HEK293 (cell line): ENCODE measurements around the gene KCNS3.

ENCODE experiments used
- CTCF ChIA-PET: fragments of 350-600 bp; formaldehyde crosslinking; extraction: SDS; loops from one replicate; lab custom pipeline; 2021; ENCODE audit warnings: antibody characterized with exemption; lab: Yijun Ruan, JAX
- POLR2A ChIA-PET: fragments of 300-600 bp; formaldehyde crosslinking; extraction: SDS; loops from one replicate; lab custom pipeline; 2020; ENCODE audit warnings: antibody characterized with exemption, inconsistent platforms; lab: Yijun Ruan, JAX
- H3K27ac ChIP-seq: fragments of 200-500 bp; sonication (Bioruptor generic); 2 replicates; pipeline ENCODE4 v1.5.1; 2014; ENCODE audit warnings: low read depth, low read length, control low read depth, inconsistent platforms; ENCODE audit errors: extremely low read depth
- H3K36me3 ChIP-seq, 2 experiments: fragments of 200-500 bp in 1 of 2; sonication (Bioruptor generic) in 1 of 2; 1 replicate in 1 of 2; 2 replicates in 1 of 2; pipeline ENCODE4 v1.5.1; 2014 to 2017; ENCODE audit warnings: inconsistent platforms in 2 of 2, low read length in 2 of 2; ENCODE audit not compliant: control insufficient read depth in 2 of 2, insufficient read depth in 1 of 2
- H3K4me1 ChIP-seq: fragments of 200-500 bp; sonication (Bioruptor generic); 2 replicates; pipeline ENCODE4 v1.5.1; 2014; ENCODE audit warnings: mild to moderate bottlenecking, low read length, inconsistent platforms; ENCODE audit not compliant: control insufficient read depth, insufficient read depth
- H3K4me3 ChIP-seq: 2 replicates; pipeline ENCODE4 v1.5.1; 2011; ENCODE audit warnings: low read depth, mild to moderate bottlenecking, control low read depth, low read length, moderate library complexity
- H3K9me3 ChIP-seq: fragments of 200-500 bp; sonication (Bioruptor generic); 2 replicates; pipeline ENCODE4 v1.5.1; 2014; ENCODE audit warnings: low read depth, low read length, inconsistent platforms; ENCODE audit not compliant: control insufficient read depth, insufficient read depth
- AEBP2 ChIP-seq: fragments of 450-650 bp; formaldehyde crosslinking; IDR thresholded peaks from 2 replicates; pipeline ENCODE4 v1.5.1; 2016; ENCODE audit warnings: missing biosample characterization, missing genetic modification characterization, borderline replicate concordance
- GLI2 ChIP-seq: fragments of 450-650 bp; formaldehyde crosslinking; IDR thresholded peaks from 2 replicates; pipeline ENCODE4; 2017; ENCODE audit warnings: missing biosample characterization, missing genetic modification characterization, low read depth, borderline replicate concordance
- GLI4 ChIP-seq: fragments of 450-650 bp; formaldehyde crosslinking; IDR thresholded peaks from 2 replicates; pipeline ENCODE4 v1.5.1; 2016; ENCODE audit warnings: missing biosample characterization, missing genetic modification characterization
- GLIS1 ChIP-seq: fragments of 450-650 bp; formaldehyde crosslinking; IDR thresholded peaks from 2 replicates; pipeline ENCODE4 v1.5.1; 2016; ENCODE audit warnings: missing biosample characterization, missing genetic modification characterization
- KLF16 ChIP-seq: fragments of 450-650 bp; formaldehyde crosslinking; IDR thresholded peaks from 2 replicates; pipeline ENCODE4 v1.5.1; 2017; ENCODE audit warnings: missing biosample characterization, missing genetic modification characterization
- MYNN ChIP-seq: fragments of 450-650 bp; formaldehyde crosslinking; IDR thresholded peaks from 2 replicates; pipeline ENCODE4 v1.5.1; 2016; ENCODE audit warnings: missing biosample characterization, missing genetic modification characterization, borderline replicate concordance
- OSR2 ChIP-seq: fragments of 450-650 bp; formaldehyde crosslinking; IDR thresholded peaks from 2 replicates; pipeline ENCODE4 v1.5.1; 2016; ENCODE audit warnings: missing biosample characterization, missing genetic modification characterization
- PRDM1 ChIP-seq: fragments of 450-650 bp; formaldehyde crosslinking; IDR thresholded peaks from 2 replicates; pipeline ENCODE4; 2016; ENCODE audit warnings: missing biosample characterization, missing genetic modification characterization
- YY2 ChIP-seq: fragments of 450-650 bp; formaldehyde crosslinking; IDR thresholded peaks from 2 replicates; pipeline ENCODE4 v1.5.1; 2016; ENCODE audit warnings: missing biosample characterization, missing genetic modification characterization
- ZNF10 ChIP-seq: fragments of 450-650 bp; formaldehyde crosslinking; IDR thresholded peaks from 2 replicates; pipeline ENCODE4 v1.5.1; 2017; ENCODE audit warnings: missing biosample characterization, missing genetic modification characterization
- ZNF112 ChIP-seq: fragments of 450-650 bp; formaldehyde crosslinking; IDR thresholded peaks from 2 replicates; pipeline ENCODE4 v1.5.0; 2017; ENCODE audit warnings: missing biosample characterization, missing genetic modification characterization
- ZNF132 ChIP-seq: fragments of 450-650 bp; formaldehyde crosslinking; IDR thresholded peaks from 2 replicates; pipeline ENCODE4 v1.5.1; 2017; ENCODE audit warnings: missing biosample characterization, missing genetic modification characterization, borderline replicate concordance
- ZNF157 ChIP-seq: fragments of 450-650 bp; formaldehyde crosslinking; IDR thresholded peaks from 2 replicates; pipeline ENCODE4 v1.5.1; 2016; ENCODE audit warnings: missing biosample characterization, missing genetic modification characterization
- ZNF221 ChIP-seq: fragments of 450-650 bp; formaldehyde crosslinking; IDR thresholded peaks from 2 replicates; pipeline ENCODE4 v1.5.1; 2017; ENCODE audit warnings: missing biosample characterization, missing genetic modification characterization, borderline replicate concordance
- ZNF223 ChIP-seq: fragments of 450-650 bp; formaldehyde crosslinking; IDR thresholded peaks from 2 replicates; pipeline ENCODE4 v1.5.1; 2016; ENCODE audit warnings: missing biosample characterization, missing genetic modification characterization
- ZNF239 ChIP-seq: fragments of 450-650 bp; formaldehyde crosslinking; IDR thresholded peaks from 2 replicates; pipeline ENCODE4 v1.5.1; 2016; ENCODE audit warnings: missing biosample characterization, missing genetic modification characterization
- ZNF266 ChIP-seq: fragments of 450-650 bp; formaldehyde crosslinking; IDR thresholded peaks from 2 replicates; pipeline ENCODE4 v1.5.1; 2016; ENCODE audit warnings: missing biosample characterization, missing genetic modification characterization, low read depth
- ZNF37A ChIP-seq: fragments of 450-650 bp; IDR thresholded peaks from 2 replicates; pipeline ENCODE4 v1.5.1; 2018; ENCODE audit warnings: missing biosample characterization, missing genetic modification characterization
- ZNF404 ChIP-seq: fragments of 450-650 bp; formaldehyde crosslinking; IDR thresholded peaks from 2 replicates; pipeline ENCODE4 v1.5.1; 2017; ENCODE audit warnings: missing biosample characterization, missing genetic modification characterization
- ZNF433 ChIP-seq: fragments of 450-650 bp; formaldehyde crosslinking; IDR thresholded peaks from 2 replicates; pipeline ENCODE4 v1.5.1; 2016; ENCODE audit warnings: missing biosample characterization, missing genetic modification characterization, low read depth
- ZNF518A ChIP-seq: fragments of 450-650 bp; formaldehyde crosslinking; conservative IDR thresholded peaks from 2 replicates; pipeline ENCODE4 v1.5.1; 2016; ENCODE audit warnings: low read depth, missing biosample characterization, missing genetic modification characterization
- ZNF521 ChIP-seq: fragments of 450-650 bp; formaldehyde crosslinking; IDR thresholded peaks from 2 replicates; pipeline ENCODE4 v1.5.1; 2017; ENCODE audit warnings: missing biosample characterization, mild to moderate bottlenecking, missing genetic modification characterization
- ZNF610 ChIP-seq: fragments of 450-650 bp; formaldehyde crosslinking; IDR thresholded peaks from 2 replicates; pipeline ENCODE4 v1.5.1; 2016; ENCODE audit warnings: missing biosample characterization, missing genetic modification characterization, borderline replicate concordance
- ZNF624 ChIP-seq: fragments of 450-650 bp; formaldehyde crosslinking; IDR thresholded peaks from 2 replicates; pipeline ENCODE4 v1.5.1; 2017; ENCODE audit warnings: missing biosample characterization, missing genetic modification characterization
- ZNF626 ChIP-seq: fragments of 450-650 bp; sonication (Bioruptor Pico); formaldehyde crosslinking; IDR thresholded peaks from 2 replicates; pipeline ENCODE4 v1.5.1; 2018; ENCODE audit warnings: missing biosample characterization, missing genetic modification characterization, inconsistent platforms
- ZNF629 ChIP-seq: fragments of 450-650 bp; formaldehyde crosslinking; IDR thresholded peaks from 2 replicates; pipeline ENCODE4 v1.5.1; 2017; ENCODE audit warnings: missing biosample characterization, missing genetic modification characterization
- ZNF701 ChIP-seq: fragments of 450-650 bp; formaldehyde crosslinking; IDR thresholded peaks from 2 replicates; pipeline ENCODE4 v1.5.1; 2016; ENCODE audit warnings: missing biosample characterization, missing genetic modification characterization
- ZNF792 ChIP-seq: fragments of 450-650 bp; formaldehyde crosslinking; IDR thresholded peaks from 2 replicates; pipeline ENCODE4 v1.5.1; 2016; ENCODE audit warnings: missing biosample characterization, missing genetic modification characterization
- ZSCAN23 ChIP-seq: fragments of 450-650 bp; formaldehyde crosslinking; IDR thresholded peaks from 2 replicates; pipeline ENCODE4 v1.5.1; 2016; ENCODE audit warnings: missing biosample characterization, missing genetic modification characterization
- ZXDB ChIP-seq: fragments of 450-650 bp; formaldehyde crosslinking; IDR thresholded peaks from 2 replicates; pipeline ENCODE4 v1.5.1; 2016; ENCODE audit warnings: missing biosample characterization, missing genetic modification characterization

Gene KCNS3

GRCh38 chr2:17933256-17933655 lies 54.8 kb downstream of the KCNS3 start:
- POLR2A ChIA-PET: no interaction called here
- Histone ChIP-seq H3K4me3 (no peak overlapping the region), H3K9me3 (no peaks in the 10 kb centered on the region), H3K27ac (no peak overlapping the region), H3K4me1 (no peaks in the 10 kb centered on the region), H3K36me3 (peaks cover 0 to 12% of the 10 kb centered on the region in 2 experiments; a peak in 1 of 3 replicates)
- TF ChIP-seq ZNF701 (tag by site-specific recombination) (no peak), ZNF37A (tag by site-specific recombination) (no peak), ZXDB (tag by site-specific recombination) (no peak), ZSCAN23 (tag by site-specific recombination) (no peak), MYNN (tag by site-specific recombination) (no peak), ZNF404 (tag by site-specific recombination) (no peak), GLI4 (tag by site-specific recombination) (no peak), ZNF266 (tag by site-specific recombination) (no peak), ZNF629 (tag by site-specific recombination) (no peak), ZNF10 (no peak), ZNF433 (tag by site-specific recombination) (no peak), KLF16 (no peak)
- CTCF ChIA-PET: interaction anchor here (1.0 kb wide), 1 partner anchor 14 kb away, joined by 3 read pairs; no protein-coding TSS in a partner anchor

GRCh38 chr2:17934721-17935120 lies 56.3 kb downstream of the KCNS3 start:
- POLR2A ChIA-PET: no interaction called here
- Histone ChIP-seq H3K36me3 (peaks cover 0 to 12% of the 10 kb centered on the region in 2 experiments; a peak in 1 of 3 replicates), H3K9me3 (no peaks in the 10 kb centered on the region), H3K27ac (no peak overlapping the region), H3K4me1 (no peaks in the 10 kb centered on the region), H3K4me3 (no peak overlapping the region)
- CTCF ChIA-PET: no interaction called here
- TF ChIP-seq GLI2 (tag by site-specific recombination) (no peak), ZNF132 (tag by site-specific recombination) (no peak), YY2 (no peak), ZNF792 (tag by site-specific recombination) (no peak), AEBP2 (tag by site-specific recombination) (no peak), ZNF624 (tag by site-specific recombination) (no peak), ZNF629 (tag by site-specific recombination) (no peak), PRDM1 (tag by site-specific recombination) (no peak), ZNF157 (tag by site-specific recombination) (no peak), OSR2 (tag by site-specific recombination) (no peak), ZNF518A (tag by site-specific recombination) (no peak), ZNF521 (tag by site-specific recombination) (no peak), ZNF239 (no peak), ZNF626 (tag by site-specific recombination) (no peak), ZNF610 (tag by site-specific recombination) (no peak), ZNF223 (tag by site-specific recombination) (no peak), ZNF221 (tag by site-specific recombination) (no peak), GLIS1 (tag by site-specific recombination) (no peak), ZNF112 (tag by site-specific recombination) (no peak)
